HG03575 (cell line): ENCODE measurements around the gene EDEM2.
"Not testable (repeated sequence)": the region's sequence is repeated elsewhere in the genome, so short reads cannot be mapped to it uniquely, and the experiment has no call there.

Source experiments
- ATAC-seq: cut with Tn5 transposase; IDR thresholded peaks from one replicate; pipeline ENCODE4 v1.9.1; 2021; ENCODE audit not compliant: unreplicated experiment, insufficient number of reproducible peaks, low FRiP score; ENCODE audit errors: extremely low read depth

EDEM2 gene

DNA sequence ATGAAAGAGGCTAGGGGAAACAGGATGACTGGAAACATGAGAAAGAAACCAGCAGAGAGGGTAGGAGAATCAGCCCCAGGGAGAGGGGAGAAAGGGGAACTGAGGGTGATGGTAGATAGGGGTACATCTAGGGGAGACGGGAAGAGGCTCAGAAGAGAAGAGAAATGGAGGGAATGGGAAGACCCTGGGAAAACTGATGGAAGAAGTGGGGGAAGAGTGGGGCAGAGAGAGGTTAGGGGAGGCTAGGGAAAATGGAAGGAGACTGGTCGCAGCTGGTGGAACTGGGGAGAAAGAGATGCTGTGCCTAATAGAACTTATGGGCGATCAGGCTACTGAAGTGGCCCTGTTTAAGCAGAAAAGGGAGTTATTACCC lies 25.3 kb upstream of the EDEM2 start:
- no peak for ATAC-seq

DNA sequence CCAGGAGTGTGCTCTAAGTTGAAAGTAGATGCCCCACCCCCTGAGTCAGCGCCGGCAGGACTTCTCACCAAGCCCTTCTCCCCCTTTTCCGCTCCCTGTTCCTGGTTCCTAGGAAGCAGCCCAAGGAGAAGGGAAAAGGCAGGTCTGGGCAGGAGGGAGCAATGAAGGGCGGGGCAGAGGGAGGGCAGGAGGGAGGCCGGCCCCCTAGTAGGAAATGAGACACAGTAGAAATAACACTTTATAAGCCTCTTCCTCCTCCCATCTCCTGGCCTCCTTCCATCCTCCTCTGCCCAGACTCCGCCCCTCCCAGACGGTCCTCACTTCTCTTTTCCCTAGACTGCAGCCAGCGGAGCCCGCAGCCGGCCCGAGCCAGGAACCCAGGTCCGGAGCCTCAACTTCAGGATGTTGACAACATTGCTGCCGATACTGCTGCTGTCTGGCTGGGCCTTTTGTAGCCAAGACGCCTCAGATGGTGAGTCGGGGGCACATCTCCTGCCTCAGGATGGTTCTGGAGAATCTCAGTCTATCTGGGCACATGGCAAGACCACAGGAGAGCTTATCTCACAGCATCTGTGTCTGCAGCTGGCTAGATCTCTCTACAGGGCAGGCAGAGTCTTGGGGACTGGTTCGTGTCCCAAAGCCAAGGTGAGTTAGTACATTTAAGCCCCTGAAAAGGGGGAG lies 24.8 kb upstream of the EDEM2 start, which contains the start of gene PROCR:
TSS of gene PROCR (plus strand) at position 320 of the 681 bp plus-strand sequence. CDS start at position 403, 83 bp downstream.
- ATAC-seq = no peak

DNA sequence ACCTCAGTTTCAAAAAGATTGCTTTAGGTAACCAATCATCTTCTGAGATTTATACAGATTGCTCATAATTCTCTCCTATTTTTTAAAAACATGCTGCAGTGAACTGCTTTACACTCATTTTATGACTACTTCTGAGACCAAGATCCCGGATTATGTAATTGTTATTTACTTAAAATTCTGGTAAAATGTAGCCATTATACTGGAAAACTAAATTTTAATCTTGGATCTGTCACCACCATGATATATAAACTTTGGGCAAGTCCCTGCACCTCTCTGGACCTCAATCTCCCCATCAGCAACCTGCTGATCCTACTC lies 24.3 kb upstream of the EDEM2 start:
- no peak for ATAC-seq

DNA sequence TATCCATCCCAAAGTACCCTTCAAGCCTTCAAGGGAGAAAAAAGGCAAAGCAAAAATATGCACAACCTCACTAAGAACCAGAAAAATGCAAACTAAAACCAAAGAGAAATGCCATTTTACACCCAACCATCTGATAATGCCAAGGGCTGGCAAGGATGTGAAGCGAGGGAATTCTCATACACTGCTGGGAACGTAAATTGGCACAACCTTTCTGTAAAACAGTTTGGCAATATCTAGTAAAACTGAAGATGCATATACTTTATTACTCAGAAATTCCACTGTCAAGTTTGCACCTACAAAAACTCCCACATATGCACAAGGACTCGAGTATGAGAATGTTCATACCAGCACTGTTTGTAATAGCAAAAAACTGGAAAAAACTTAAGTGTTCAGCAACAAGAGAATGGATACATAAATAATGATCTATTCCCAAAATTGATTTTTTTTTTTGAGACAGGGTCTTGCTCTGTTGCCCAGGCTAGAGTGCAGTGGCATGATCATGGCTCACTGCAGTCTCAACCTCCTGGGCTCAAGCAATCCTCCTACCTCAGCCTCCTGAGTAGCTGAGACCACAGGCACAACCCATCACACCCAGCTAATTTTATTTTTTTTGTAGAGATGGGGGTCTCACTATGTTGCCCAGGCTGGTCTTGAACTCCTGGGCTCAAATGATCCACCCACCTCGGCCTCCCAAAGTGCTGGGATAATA lies 21.7 kb upstream of the EDEM2 start:
- not testable (repeated sequence) for ATAC-seq

DNA sequence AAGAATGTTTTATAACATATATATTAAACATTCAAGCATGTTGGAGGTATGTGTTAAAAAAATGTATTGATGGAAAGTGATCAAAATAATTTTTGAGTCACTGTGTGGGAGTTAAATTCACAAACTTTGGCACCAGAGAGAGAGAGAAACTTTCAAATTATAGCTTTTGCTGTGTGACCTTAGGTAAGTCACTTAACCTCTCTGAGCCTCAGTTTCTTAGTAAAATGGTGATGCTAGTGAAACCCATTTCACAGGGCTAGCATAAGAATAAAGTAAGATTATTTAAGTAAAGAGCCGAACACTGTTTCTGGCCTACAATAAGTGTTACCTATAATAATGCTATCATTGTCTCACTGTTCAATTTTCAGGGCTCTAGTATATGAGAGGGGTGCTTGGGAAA lies 20.7 kb upstream of the EDEM2 start:
- ATAC-seq = no peak

DNA sequence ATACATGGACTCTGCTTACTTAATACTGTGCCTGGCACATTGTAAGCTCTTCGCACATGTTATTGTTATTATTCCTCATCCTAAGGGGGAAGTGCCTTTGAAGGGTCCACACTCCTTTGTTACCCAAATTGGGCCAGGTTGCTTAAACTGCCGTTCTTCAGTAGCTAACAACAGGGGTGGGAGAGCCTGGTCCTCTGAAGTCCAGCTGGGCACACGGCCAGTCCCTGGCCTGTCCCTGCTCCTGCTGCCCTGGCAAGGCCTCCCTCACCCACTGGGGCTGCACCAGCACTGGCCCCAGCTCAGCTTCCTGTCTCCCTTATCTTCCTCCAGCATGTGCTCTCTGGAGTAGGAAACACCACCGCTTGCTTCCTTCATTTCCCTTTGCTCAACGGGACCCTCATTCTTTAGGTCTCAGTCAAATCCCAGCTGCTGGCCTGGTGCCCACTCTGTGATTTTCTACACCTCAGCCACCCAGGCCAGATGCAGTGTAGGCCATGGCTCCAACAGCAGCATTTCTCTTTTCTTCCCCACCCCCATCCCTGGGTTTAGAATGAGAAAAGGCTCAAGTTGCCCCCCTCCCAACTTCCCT lies 19.2 kb upstream of the EDEM2 start:
- no peak for ATAC-seq

DNA sequence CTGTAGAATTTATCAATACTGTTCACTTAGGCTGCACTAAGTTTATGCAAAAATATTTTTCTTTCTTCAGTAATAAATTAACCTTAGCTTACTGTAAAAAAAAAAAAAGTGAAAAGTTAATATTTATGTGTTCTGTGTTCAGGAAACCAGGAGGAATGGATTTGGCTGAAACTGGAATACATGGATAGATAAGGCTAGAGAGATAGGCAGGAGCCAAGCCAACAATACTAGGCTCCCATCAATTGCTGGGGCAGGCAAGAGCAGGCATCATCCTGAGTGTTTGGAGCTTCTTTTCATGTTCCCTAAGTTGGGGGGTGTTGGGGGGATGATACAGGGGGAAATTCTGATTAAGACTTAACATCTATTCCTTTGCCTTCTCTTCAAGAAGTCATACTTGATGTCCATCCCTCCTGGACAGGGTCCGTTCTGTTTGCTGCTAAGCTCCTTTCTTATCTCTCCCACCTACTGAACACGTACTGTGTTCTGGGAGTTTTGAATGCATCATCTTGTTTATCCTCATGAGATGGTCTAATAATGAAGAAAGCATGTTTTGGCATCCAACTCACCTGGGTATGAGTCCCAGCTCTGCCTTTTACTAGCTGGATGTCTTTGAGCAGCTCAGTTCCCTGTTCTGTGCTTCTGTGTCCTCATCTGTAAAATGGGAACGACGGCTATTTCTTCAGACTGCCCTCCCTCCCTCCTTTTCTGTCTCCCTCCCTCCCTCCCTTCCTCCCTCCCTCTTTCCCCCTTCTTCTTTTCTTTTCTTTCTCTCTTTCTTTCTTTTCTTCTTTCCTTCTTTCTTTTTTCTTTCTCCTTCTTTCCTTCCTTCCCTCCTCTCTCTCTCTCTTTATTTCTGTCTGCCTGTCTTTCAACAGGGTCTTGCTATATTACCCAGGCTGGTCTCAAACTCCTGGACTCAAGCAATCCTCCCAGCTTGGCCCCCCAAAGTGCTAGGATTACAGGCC lies 18.4 kb upstream of the EDEM2 start:
- no peak for ATAC-seq

DNA sequence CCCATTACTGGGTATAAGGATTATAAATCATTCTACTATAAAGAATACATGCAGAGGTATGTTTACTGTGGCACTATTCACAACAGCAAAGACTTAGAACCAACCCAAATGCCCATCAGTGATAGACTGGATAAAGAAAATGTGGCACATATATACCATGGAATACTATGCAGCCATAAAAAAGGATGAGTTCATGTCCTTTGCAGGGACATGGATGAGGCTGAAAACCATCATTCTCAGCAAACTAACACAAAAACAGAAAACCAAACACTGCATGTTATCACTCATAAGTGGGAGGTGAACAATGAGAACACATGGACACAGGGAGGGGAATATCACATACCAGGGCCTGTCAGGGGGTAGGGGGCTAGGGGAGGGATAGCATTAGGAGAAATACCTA lies 17.4 kb upstream of the EDEM2 start:
- ATAC-seq = not testable (repeated sequence)

DNA sequence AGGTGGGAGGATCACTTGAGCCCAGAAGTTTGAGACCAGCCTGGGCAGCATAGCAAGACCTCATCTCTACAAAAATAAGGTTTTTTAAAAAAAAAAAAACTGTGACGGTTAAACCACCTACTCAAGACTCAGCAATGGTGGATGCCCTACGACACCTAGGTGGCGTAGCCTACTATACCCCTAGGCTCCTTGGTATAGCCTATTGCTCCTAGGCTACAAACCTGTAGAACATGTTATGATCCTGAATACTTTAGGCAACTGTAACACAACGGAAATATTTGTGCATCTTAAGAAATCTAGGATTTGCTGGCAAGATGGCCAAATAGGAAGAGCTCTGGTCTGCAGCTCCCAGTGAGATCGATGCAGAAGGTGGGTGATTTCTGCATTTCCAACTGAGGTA lies 13.2 kb upstream of the EDEM2 start:
- not testable (repeated sequence) for ATAC-seq

DNA sequence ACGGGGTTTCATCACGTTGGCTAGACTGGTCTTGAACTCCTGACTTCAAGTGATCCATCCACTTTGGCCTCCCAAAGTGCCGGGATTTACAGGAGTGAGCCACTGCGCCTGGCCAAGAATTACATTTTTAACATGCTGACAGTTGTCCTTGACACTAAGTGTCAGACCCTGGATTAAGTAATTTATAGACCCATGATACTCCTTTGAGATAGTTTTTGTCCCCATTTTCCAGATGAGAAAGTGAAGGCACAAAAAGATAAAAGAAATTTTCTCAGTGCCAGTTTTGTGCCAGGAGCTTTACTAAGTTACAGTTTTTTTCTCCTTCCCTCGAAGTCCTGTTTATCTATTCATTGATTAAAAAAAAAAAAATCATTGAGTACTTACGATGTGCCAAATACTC lies 9.8 kb upstream of the EDEM2 start:
- ATAC-seq = no peak

DNA sequence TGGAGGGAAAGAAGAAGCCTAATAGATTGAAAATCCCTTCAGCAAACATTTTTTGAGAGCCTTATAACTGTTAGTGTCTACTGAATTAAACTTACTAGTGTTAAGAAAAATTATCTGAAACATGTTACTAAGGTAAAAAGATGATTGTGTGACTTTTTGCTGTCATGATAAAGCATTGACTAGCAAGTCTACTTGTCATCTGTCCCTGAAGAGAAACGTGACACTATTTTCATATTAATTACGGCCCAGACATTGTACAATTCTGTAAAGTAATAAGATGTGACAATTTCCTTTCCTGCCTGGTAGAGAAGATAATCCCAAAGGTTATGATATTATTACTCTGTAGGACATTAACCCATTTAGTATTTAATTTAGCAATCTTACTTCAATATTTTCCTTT lies 8.8 kb upstream of the EDEM2 start:
- no peak for ATAC-seq

DNA sequence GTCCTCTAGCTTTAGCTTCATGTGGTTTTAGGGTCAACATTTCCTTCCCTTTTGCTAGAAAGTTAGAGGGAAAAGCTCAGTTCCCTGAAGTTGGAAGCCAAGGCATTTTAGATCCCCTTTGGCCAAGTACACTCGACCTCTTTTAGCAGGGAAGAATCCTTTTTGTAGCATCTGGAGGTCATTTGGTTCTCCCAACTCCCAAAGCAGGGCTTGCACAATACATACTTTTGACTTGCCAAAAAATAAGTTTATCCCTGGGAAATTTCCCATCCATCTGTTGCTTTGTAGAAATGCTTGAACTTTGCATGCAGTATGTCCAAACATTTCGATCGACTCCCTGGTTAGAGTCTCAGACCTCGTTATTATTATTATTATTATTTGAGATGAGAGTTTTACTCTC lies 4.6 kb upstream of the EDEM2 start:
- ATAC-seq = no peak

DNA sequence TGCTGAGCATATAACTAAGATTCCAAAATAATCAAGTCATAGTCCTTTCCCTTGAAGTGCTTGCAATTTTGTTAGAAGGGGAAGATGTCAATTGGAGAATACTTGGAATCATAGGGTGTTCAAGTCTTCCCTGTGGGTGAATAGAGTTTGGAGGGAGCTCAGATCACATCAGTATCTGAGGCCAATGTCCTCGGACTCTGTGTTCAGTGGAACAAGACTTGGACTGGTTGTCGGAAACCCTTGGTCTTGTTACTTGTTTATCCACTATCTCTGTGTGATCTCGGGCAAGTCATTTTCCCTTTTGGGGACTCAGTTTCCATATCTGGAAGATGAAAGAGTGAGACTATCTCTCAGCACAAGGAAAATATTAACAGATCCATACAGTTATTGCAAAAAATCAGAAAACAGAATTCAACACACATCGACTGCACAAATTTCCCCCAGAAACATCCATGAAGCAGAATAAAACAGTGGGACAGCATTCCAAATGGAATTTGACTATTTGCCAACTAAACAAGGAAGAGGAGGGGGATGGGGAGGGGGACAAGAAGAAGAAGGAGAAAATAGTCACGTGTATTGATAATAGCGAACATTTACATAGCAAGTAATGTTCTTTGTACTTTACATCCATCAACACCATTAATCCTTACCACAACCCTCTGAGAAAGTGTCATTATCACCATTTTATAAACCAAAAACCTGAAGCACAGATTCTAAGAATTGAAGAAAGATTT lies 3.9 kb upstream of the EDEM2 start:
- ATAC-seq = no peak

DNA sequence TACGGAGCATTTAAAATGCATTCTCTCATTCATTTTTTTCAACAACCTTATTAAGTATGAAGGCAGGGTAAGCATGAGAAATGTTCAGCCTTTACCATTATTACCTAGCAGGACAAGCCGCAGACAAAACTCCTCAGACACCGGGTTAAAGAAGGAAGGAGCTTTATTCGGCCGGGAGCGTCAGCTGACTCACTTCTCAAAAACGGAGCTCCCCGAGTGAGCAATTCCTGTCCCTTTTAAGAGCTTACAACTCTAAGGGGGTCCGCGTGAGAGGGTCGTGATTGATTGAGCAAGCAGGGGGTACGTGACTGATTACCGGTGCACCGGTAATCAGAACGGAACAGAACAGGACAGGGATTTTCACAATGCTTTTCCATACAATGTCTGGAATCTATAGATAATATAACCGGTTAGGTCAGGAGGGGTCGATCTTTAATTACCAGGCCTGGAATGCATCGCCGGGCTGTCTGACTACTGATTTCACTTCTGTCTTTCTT lies 487 bp upstream of the EDEM2 start:
- ATAC-seq = not testable (repeated sequence)

DNA sequence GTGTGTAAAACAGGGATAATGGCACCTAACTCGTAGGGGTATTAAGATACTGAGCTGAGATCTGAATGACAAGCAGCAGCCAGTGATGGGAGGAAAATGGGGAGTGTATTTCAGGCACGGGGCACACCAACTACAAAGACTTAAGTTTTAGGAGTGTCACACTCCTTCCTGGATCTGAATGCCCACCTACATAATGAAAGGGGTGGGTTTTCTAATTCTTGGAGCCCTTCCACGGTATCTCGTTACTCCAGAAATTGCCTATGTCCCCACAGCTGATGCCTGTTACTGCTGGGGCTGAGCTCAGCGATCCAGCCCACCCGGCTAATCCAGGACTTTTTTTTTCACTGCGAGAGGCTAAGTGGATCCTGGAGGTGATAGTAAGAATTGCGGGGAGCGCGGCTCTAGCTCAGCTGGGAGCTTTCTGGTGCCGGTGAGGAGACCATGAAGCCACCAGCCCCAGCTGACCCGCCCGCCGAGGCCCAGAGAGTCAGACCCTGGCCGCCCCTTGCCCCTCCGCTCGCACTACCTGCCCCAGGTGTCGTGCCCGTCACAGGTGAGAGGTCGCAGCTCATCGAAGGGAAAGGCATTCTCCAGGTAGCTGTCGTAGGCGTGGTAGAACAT lies 727 bp downstream of the EDEM2 start:
- no peak for ATAC-seq

DNA sequence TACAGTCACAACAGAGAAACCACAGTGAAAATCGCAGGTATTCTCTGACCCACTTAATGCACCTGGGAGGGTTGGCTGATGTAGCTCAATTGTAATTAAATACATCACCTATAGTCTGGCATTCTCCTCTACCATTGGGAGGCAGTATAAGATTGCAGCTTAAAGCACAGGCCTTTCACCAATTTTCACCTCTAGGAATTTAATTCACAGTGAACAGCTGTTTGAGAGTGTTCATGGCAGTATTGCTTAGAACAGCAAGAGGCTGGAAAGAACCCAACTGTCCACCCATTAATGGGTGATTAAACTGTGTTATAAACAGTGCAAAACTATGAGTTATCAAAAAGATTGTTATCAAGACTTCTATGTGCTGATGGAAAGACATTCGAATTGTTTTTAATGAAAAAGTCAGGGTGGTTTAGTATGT lies 2.0 kb downstream of the EDEM2 start:
- ATAC-seq = no peak

DNA sequence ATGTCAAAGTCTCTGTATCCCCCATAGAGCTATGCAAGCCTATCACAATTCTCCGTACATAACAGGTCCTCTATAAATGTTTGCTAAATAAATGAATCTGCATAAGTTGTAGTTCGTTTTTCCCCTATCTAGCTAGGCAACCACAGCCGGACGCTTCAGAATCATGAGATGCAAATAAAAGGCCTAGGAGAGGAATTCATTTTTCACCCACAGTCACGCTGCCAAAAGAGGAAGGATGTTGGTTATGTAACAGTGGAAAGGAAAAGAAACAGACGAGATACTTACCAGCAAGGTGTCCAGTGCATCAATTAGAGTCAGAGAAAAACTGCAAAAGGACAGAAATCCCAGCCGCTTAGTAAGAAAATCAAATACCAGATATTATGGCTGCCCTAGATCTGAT lies 2.4 kb downstream of the EDEM2 start:
- ATAC-seq = no peak

DNA sequence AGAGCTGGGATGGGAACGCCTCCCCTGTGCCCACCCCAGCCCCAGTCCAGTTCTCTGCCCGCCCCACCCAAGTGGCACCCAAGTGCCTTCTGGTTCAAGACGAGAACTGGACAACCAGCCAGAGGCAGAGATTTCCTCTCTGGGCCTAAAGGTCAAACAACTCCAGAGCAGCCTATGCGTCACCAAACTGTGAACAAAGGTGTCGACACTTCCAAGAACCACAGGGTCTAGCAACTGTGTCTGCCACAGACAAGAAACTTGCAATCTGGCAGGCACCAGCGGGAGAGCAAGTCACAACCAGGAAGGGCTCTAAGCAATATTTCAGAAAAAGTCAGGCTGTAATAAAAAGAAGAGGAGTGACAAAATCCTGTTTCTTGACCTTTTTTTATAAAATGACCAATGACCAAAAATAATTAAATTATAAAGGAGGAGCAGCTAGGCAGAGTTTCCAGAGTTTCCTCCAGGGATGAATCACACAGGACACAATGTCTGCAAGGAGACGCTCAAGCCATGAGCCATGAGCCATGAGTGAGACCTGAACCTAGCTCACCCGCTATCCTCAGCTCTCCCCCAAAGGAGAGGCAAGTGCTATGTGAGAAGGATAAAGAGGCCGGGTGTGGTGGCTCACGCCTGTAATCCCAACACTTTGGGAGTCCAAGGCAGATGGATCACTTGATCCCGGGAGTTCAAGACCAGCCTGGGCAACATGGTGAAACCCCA lies 11.1 kb downstream of the EDEM2 start:
- no peak for ATAC-seq
